Uterus (tissue), 4 donors: ENCODE data around the gene INPP4A. TPM values are rescaled to one million over a fixed set of nuclear protein-coding genes. Genes with fewer than 3 reads are reported as not detected.

ENCODE experiments used
- DNase-seq, 2 donors: peaks; one replicate each; pipeline ENCODE4 v3.0.0-alpha.2; 2019 to 2020
- H3K27ac ChIP-seq, 2 donors: fragments of 200-600 bp; sonication (generic); 1 replicate in 1 of 2; 2 replicates in 1 of 2; pipeline ENCODE4 v1.5.1; 2016 to 2018
- H3K27me3 ChIP-seq, 2 donors: fragments of 200-600 bp; sonication (generic); one replicate each; pipeline ENCODE4 v1.5.1; 2018 to 2019; ENCODE audit warnings: control low read depth in 1 of 2
- H3K36me3 ChIP-seq, 2 donors: fragments of 200-600 bp; sonication (generic); one replicate each; pipeline ENCODE4 v1.5.1; 2019; ENCODE audit warnings: control low read depth in 1 of 2
- H3K4me1 ChIP-seq, 2 donors: fragments of 200-600 bp; sonication (generic); one replicate each; pipeline ENCODE4 v1.5.1; 2018 to 2019; ENCODE audit warnings: control low read depth in 1 of 2
- H3K4me3 ChIP-seq, 2 donors: fragments of 200-600 bp; sonication (generic); 1 replicate in 1 of 2; 2 replicates in 1 of 2; pipeline ENCODE4 v1.5.1; 2018 to 2019; ENCODE audit warnings: mild to moderate bottlenecking in 1 of 2
- H3K9me3 ChIP-seq, 2 donors: fragments of 200-600 bp; sonication (generic); one replicate each; pipeline ENCODE4 v1.5.1; 2019; ENCODE audit warnings: control low read depth in 1 of 2
- CTCF ChIP-seq, 4 experiments: fragments of 200-600 bp in 2 of 4; fragments of 450-650 bp in 2 of 4; sonication (generic) in 2 of 4; IDR thresholded peaks; one replicate each; pipeline ENCODE4 v1.5.1; 2016 to 2019; ENCODE audit warnings: antibody characterized with exemption in 4 of 4, mild to moderate bottlenecking in 2 of 4, moderate library complexity in 1 of 4
- POLR2A ChIP-seq, 2 donors: fragments of 450-650 bp; IDR thresholded peaks; one replicate each; pipeline ENCODE4 v1.6.1; 2016; ENCODE audit warnings: antibody characterized with exemption in 2 of 2, mild to moderate bottlenecking in 1 of 2, moderate library complexity in 1 of 2
- intact Hi-C: fragments of 100-400 bp; cut with DNase I; formaldehyde crosslinking; loops from one replicate; pipeline ENCODE4 v1.15.1; 2023; ENCODE audit warnings: low total_unique reads
- total RNA-seq, 4 donors: library from RNA; depleted of rRNA in 3 of 4; stranded (reverse); fragments of >200 nt in 3 of 4; gene quantifications; one replicate each; pipeline versions ENCODE4 v1.1.0 to v1.2.4, GENCODE V29; 2014 to 2023
- donor health status: DM: yes; HTN: yes; CAD: no.

INPP4A gene
- total RNA-seq, 4 donors from 2014 or later = 8.7 to 40.2 (median 35.2) TPM

GRCh38 chr2:98614024-98614739 lies 169.5 kb downstream of the INPP4A start:
- intact Hi-C loops = no loop called here
- TF ChIP-seq POLR2A (IDR thresholded peaks at IDR 0.05) = no peak
- TF ChIP-seq CTCF (IDR thresholded peaks at IDR 0.05) = no peak
- Histone ChIP-seq H3K27ac (no peak overlapping the region), H3K4me1 (peaks cover 0 to 15% of the 10 kb centered on the region in 2 donors), H3K9me3 (no peaks in the 10 kb centered on the region), H3K36me3 (no peaks in the 10 kb centered on the region), H3K4me3 (no peak overlapping the region), H3K27me3 (no peaks in the 10 kb centered on the region)
- DNase-seq = no peak

DNA sequence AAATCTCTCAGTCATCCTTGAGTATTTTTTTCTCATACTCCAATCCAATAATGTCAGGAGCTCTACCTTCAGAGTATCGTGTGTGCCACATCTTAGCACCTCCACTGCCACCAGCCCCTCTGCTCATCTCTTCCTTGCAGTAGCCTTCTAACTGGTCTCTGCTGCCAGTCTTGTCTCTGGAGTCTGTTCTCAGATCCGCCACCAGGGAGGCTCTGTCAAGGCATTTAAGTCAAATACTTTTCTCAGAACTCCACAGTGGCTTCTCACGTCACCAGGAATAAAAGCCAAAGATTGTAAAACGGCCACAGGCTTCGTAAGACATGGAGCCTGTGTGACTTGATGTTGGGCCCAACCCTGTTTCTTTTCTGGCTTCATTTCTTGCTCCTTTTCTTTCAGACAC lies 170.8 kb downstream of the INPP4A start:
- Histone ChIP-seq H3K4me1 (peaks cover 0 to 6% of the 10 kb centered on the region in 2 donors), H3K27me3 (no peaks in the 10 kb centered on the region), H3K27ac (no peak overlapping the region), H3K4me3 (no peak overlapping the region), H3K36me3 (no peaks in the 10 kb centered on the region), H3K9me3 (no peaks in the 10 kb centered on the region)
- intact Hi-C loops = no loop called here
- no peak for DNase-seq
- TF ChIP-seq POLR2A (IDR thresholded peaks at IDR 0.05) (no peak), CTCF (IDR thresholded peaks at IDR 0.05) (no peak)

GRCh38 chr2:98617149-98617548 lies 172.5 kb downstream of the INPP4A start:
- intact Hi-C loops = no loop called here
- H3K27me3 ChIP-seq = no peaks in the 10 kb centered on the region
- no peak overlapping the region for H3K27ac ChIP-seq
- H3K4me1 ChIP-seq = no peaks in the 10 kb centered on the region
- H3K4me3 ChIP-seq = no peak overlapping the region
- no peak for TF ChIP-seq CTCF (IDR thresholded peaks at IDR 0.05)
- TF ChIP-seq POLR2A (IDR thresholded peaks at IDR 0.05) = no peak
- DNase-seq = no peak
- H3K9me3 ChIP-seq = no peaks in the 10 kb centered on the region
- no peaks in the 10 kb centered on the region for H3K36me3 ChIP-seq

DNA sequence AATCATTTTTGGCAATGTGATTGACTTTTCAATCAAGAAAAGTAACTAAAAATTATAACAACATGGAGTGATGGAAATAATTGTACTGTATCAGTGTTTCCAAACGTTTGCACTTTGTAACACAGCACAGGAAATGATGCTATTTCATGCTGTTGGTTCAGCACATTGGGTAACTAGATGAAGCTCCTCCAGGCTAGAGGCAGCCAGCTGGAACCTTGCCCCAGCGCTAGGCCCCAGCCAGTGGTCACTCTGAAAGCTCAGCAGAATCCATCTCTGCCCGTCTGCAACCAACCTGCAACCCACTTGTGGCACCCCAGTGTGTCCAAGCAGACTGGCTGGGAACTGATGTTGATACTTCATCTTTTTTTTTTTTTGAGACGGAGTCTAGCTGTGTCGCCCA lies 179.0 kb downstream of the INPP4A start:
- no peaks in the 10 kb centered on the region for H3K9me3 ChIP-seq
- H3K36me3 ChIP-seq = no peaks in the 10 kb centered on the region
- no peak overlapping the region for H3K4me3 ChIP-seq
- no peak overlapping the region for H3K27ac ChIP-seq
- H3K4me1 ChIP-seq = no peaks in the 10 kb centered on the region
- intact Hi-C loops = no loop called here
- DNase-seq = no peak
- no peak for TF ChIP-seq POLR2A (IDR thresholded peaks at IDR 0.05)
- TF ChIP-seq CTCF (IDR thresholded peaks at IDR 0.05) = no peak
- H3K27me3 ChIP-seq = no peaks in the 10 kb centered on the region

GRCh38 chr2:98632351-98632750 lies 187.7 kb downstream of the INPP4A start:
- Histone ChIP-seq H3K36me3 (no peaks in the 10 kb centered on the region), H3K4me3 (no peak overlapping the region), H3K27ac (no peak overlapping the region), H3K9me3 (no peaks in the 10 kb centered on the region), H3K27me3 (no peaks in the 10 kb centered on the region), H3K4me1 (no peaks in the 10 kb centered on the region)
- intact Hi-C loops = no loop called here
- TF ChIP-seq CTCF (IDR thresholded peaks at IDR 0.05) = no peak
- TF ChIP-seq POLR2A (IDR thresholded peaks at IDR 0.05) = no peak
- DNase-seq = no peak
